HG02571 (cell line): ENCODE data around the gene EVI5.

Experiments used
- ATAC-seq: cut with Tn5 transposase; IDR thresholded peaks from one replicate; pipeline ENCODE4 v1.9.1; 2021; ENCODE audit warnings: mild to moderate bottlenecking, moderate library complexity; ENCODE audit not compliant: unreplicated experiment

EVI5 gene

GRCh38 chr1:92465256-92465647 is 319.7 kb downstream of the EVI5 start:
- no peak for ATAC-seq

GRCh38 chr1:92464588-92465255 is 320.2 kb downstream of the EVI5 start:
- no peak for ATAC-seq

GRCh38 chr1:92461364-92462097 is 323.4 kb downstream of the EVI5 start:
- ATAC-seq: peak; percentile 66

GRCh38 chr1:92459871-92460320 is 325.0 kb downstream of the EVI5 start:
- ATAC-seq: no peak
